Measurements from ENCODE around the gene MCU.

Gene MCU

DNA sequence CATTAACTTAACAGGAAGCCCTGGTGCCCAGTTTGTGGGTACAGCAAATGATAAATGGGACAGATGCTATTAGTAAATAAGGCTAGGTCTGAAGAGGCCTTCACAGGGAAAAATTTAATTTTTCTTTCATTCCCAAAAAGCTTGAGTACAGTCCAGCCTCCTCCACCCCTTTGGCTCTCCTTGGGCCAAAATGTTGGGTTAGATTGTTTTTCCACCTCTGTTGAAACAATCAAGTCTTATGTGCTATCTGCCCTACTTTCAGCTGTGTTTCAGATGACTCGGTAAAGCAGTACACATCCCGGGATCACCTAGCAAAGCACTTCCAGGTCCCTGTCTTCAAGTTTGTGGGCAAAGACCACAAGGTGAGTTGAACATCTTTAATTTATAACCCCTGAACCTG, 238.3 kb downstream of the MCU start:
- intact Hi-C loops (cut with DNase I; ENCODE audit: low total_unique reads) = no loop called here
- DNase-seq = no peak
- H3K4me1 ChIP-seq = no peaks in the 10 kb centered on the region
- H3K27ac ChIP-seq = no peak overlapping the region
- no peaks in the 10 kb centered on the region for H3K36me3 ChIP-seq
- TF ChIP-seq, protein P1, sequence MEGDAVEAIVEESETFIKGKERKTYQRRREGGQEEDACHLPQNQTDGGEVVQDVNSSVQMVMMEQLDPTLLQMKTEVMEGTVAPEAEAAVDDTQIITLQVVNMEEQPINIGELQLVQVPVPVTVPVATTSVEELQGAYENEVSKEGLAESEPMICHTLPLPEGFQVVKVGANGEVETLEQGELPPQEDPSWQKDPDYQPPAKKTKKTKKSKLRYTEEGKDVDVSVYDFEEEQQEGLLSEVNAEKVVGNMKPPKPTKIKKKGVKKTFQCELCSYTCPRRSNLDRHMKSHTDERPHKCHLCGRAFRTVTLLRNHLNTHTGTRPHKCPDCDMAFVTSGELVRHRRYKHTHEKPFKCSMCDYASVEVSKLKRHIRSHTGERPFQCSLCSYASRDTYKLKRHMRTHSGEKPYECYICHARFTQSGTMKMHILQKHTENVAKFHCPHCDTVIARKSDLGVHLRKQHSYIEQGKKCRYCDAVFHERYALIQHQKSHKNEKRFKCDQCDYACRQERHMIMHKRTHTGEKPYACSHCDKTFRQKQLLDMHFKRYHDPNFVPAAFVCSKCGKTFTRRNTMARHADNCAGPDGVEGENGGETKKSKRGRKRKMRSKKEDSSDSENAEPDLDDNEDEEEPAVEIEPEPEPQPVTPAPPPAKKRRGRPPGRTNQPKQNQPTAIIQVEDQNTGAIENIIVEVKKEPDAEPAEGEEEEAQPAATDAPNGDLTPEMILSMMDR (IDR thresholded peaks at IDR 0.05) = no peak
- no peaks in the 10 kb centered on the region for H3K27me3 ChIP-seq
- H3K4me3 ChIP-seq = no peak overlapping the region
- H3K9me3 ChIP-seq = no peaks in the 10 kb centered on the region

GRCh38 chr10:72932259-72933015, 240.5 kb downstream of the MCU start:
- intact Hi-C loops (cut with DNase I; ENCODE audit: low total_unique reads) = no loop called here
- TF ChIP-seq, protein P1 (IDR thresholded peaks at IDR 0.05) = no peak
- no peak for DNase-seq
- H3K27me3 ChIP-seq = no peaks in the 10 kb centered on the region
- H3K4me3 ChIP-seq = no peak overlapping the region
- H3K9me3 ChIP-seq = no peaks in the 10 kb centered on the region
- H3K36me3 ChIP-seq = no peaks in the 10 kb centered on the region
- no peaks in the 10 kb centered on the region for H3K4me1 ChIP-seq
- no peak overlapping the region for H3K27ac ChIP-seq

DNA sequence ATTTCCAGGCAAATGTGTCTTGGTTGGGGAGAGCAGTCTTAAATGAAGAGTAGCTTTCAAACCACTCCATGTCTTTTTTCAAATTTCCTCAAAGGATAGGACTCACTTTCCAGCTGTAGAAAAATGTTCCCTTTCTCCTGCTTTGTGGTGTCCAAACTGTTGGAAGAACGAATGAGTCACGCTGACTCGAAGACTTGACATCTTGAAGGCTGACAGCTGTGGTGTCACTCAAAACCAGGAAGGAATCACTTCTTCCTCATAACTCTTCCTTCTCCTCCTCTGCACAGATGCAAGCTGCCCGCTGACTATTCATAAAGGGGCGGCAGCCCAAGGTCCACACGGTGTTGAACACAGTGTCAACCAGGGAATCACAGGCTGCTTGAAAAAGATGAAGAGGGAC, 243.4 kb downstream of the MCU start:
- intact Hi-C loops (cut with DNase I; ENCODE audit: low total_unique reads) = no loop called here
- Histone ChIP-seq H3K27me3 (no peaks in the 10 kb centered on the region), H3K9me3 (no peaks in the 10 kb centered on the region), H3K36me3 (no peaks in the 10 kb centered on the region), H3K27ac (no peak overlapping the region), H3K4me1 (no peaks in the 10 kb centered on the region), H3K4me3 (no peak overlapping the region)
- TF ChIP-seq, protein P1 (IDR thresholded peaks at IDR 0.05) = no peak
- DNase-seq = no peak
